GM18861 (cell line): Measurements from ENCODE around the gene KLF13.

Source experiments
- ATAC-seq: cut with Tn5 transposase; IDR thresholded peaks from one replicate; pipeline ENCODE4 v1.9.1; 2021; ENCODE audit not compliant: unreplicated experiment

KLF13 gene

DNA sequence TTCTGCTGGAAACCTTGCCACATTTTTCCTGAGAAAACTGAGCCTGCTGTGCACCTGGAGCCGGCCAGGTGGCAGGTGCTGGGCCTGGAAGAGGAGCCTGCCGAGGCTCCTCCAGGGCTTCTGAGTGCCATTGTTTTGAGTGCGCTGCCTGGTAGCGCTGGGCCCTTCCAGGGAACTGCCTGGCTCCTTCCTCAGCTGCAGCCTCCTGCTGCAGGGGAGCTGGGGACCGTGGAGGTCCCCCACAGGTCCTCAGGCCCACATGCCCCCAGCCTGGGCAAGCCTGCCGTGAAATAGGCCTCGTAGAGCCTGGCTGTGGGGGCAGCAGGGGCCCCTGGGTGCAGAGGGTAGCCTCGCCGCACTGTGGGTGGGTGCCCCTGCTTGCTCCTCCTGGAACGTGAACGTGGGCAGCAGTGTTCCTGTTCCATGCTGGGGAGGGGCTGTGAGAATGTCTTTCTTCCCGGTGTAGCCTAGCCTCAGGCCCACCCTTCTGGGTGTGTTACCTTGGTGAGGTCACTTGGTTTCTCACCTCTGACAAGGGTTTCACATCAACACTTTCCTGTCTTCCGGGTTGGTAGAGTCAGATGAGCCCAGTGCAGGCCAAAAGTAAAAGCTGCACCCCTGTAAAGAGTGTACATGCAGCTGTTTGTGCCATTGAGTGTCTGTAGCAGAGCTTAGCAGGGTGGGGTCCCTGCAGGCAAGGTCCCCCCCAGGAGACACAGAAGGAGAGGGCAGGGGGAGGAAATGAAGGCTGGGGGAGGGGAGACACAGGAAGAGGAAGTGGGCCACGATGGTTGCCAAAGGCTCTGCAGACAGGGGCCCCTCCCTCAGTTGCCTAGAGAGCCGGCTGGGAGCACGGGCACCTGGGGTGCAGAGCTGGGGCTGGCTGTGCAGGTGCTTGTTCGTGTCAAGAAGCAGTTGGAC lies 34.5 kb downstream of the KLF13 start:
- peak; percentile 50 for ATAC-seq

DNA sequence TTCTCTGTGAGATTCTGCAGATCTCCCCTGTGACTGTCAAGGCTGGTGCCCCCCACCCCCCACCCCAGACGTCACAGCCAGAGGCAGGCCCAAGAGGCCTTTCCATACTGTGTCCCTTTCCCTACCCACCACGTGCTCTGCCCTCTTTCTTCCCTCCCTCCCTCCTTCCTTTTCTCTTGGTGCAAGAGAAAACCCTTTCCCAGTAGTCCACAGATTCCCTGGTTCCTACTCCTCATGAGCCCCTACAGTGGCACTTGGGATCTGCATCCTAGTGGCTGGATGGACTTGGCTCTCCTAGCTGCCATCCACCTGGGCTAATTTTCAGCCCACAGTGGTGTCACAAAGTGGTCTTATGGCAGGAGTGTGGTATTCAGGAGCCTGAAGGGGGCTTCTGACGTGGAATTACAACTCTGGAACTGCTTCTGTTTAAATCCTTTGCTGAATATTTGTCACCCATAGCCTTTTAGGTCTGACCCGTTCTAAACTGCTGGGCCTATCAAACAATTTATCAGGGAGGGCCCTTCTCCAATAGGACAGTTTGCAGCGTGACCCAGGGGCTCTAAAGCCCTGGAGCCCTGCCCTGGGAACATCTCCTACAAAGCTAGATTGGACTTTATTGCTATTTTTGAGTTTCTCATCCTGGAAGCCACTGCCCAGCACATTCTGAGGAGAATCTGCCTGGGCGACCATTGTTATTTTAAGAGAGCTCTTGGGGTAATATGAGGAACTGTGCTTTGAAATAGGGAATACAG lies 35.3 kb downstream of the KLF13 start:
- no peak for ATAC-seq

DNA sequence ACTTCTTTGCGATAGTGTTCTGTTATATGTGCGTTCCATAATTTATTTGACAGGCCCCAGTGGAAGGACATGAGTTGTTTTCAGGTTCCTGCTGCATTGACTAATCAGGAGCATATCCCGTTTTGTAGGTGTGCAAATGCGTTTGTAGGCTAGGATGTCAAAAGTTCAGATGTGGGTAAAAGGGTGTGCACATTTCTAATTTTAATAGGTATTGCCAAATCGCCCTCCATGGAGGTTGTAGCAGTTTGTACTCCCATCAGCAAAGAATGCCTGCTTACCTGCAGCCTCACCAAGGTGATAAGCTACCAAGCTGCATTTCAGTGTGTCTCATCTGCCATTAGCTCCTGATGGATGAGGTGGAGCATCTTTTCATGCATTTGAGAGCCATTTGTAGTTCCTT lies 36.3 kb downstream of the KLF13 start:
- no peak for ATAC-seq

DNA sequence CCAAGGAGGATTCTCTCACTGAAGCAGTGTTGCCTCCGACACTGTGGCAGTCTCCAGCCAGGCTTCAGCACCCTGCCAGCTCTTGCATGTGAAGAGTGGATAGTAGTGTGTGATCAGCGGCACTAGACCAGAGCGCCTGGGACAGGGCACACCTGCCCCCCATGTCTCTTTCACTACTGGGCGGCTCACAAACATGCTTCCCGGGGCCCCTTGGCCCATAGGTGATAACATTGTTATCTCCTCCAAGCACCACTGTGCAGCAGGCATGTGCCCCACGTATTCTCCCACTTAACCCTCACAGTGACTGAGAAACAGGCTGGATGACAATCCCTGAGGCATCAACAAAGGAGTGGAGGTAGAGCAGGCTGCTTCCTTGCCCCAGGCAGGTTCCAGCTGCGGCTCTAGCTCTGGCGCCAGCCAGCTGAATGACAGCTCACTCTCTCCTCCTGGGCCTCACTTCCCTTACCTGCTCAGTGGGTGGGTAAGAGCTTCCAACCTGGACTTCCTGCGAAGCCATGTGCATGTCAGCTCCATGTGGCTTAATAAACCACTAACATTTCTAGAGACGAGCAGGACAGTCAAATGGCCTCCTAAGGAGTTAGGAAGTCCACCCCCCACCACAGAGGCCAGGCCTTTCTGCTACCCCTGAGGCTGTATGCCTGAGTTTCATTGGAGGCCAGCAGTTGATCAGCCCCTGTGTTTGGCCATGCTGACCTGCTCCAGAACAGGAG lies 37.8 kb downstream of the KLF13 start:
- ATAC-seq: no peak

DNA sequence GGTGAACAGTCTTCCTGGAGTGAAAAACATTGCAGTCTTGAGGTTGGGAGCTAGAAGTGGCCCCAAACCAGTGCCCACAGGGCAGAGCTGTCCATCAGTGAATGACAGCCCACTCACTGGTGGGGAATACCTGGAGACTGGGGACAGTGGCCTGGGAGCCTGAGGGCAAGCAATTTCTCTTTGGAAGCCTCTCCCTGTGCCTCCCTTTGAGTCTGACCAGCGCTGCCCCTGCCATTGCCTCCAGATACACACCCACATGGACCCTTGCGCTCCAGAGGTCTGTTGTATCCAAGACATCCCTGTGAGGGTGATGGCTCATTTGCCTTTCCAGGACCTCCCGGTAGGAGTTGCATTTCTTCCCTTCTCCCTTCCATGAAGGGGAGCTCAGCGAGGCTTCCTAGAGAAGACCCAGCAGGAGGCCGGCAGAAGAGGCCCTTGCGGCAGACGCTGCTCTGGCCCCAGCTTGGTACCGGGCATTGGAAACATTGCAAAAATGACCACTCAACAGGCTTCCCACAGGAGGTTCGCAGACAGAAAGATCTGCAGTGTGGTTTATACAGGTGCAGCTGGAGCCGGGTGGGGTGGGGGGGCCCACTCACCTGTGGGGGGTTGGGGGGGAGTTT lies 38.5 kb downstream of the KLF13 start:
- no peak for ATAC-seq

DNA sequence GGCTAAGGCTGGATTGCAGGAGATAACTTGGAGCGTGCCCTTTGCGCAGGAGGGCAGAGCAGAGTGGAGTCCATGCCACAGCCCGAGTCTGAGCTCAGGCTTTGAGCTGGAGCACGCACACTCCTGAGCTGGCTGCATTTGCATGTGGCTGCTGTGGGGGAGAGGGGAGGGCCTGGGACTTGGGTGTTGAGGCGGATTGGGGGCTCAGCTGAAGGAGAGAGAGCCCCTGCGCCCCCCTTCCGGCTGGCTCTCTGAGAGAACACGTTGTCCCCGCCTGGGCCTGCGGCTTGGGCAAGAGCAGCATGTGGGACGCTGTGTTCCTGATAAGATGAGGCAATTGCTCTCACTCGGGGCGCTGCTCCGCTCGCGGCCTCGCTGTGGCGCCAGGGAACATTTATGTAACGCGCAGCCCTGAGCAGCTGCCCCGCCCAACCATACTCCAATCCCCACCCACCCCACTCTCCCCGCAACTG lies 39.1 kb downstream of the KLF13 start:
- ATAC-seq: peak; percentile 35

DNA sequence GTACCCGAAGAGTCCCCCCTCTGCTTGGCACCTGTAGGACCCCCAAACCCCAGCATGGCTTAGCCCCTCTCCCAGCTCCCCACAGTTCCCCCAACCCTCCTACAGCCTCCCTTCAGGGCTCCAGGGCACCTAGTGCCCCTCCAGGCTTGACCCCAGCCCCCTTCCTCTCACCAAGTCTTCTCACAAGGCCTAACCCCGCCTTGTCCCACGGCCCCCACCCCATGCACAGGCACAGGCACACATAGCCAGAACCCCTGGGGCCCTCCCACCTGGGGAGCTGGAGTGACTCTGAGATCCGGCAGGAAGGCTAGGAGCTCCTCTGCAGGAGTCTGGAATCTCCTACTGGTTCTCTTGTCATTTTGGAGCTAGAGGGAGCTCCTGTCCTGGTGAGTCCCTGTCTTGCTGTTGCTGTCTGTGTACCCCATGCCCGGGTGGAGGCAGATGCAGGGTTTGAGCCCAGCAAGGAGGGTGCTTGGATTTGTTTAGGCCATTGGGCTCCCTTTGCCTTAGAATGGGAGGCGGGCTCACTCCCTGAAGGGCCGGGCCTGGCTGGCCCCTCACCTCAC lies 39.6 kb downstream of the KLF13 start:
- no peak for ATAC-seq

DNA sequence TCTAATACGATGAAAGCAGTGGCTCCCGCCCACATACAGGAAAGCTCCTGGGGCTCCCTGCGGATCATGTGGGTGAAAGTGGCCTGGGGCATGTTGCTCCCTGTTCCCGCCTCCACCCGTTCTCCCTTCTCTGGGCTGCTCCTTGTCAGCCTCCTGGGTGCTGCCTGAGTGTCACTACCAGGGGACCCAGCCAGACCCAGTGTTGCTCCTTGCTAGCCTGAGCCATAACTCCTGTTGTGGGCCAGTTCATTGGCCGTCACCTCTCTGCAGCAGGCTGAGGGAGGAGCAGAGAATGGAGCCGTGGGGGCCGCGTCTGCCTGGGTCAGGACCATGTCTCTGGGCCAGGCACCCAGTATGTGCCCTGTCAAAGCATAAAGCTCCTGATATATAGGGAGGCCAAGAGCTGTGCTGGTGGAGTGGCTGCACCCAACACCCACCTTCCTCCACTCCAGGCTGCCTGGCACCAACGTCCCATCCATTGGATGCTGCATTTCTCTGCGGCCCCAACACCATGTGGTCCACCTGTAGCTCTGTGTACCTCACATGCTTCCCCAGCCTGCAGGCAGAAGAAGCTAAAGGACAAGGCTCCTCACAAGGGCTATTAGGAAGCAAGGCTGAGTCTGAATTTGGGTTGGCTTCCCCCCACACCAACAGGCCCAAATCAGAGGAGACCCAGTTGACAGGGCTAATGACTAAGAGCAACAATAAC lies 40.5 kb downstream of the KLF13 start:
- no peak for ATAC-seq

DNA sequence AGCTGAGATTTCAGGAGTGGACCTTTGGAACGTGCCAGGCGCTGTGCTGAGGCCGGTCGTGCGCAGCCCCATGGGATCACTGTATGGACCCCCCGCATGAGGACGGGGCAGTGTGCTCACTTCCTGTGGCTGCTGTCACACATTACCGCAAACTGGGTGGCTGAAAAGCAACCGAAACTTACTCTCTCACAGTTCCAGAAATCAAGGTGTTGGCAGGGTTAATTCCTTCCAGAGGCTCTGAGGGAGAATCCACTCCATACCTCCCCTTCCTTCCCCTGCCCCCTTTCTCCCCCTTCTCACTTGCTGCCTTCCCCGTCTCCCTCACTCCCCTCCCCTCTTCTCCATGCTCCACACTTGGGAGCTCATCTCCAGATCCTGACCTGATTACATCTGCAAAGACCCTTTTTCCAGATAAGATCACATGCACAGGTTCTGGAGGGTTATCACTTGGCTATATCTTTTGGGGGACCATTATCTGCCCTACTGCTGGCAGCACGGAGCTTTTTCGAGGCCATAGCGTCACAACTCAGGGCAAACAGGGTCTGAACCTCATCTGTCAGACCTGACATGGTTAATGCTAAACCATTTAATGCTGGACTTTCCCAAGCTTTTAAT lies 41.2 kb downstream of the KLF13 start:
- ATAC-seq: peak; percentile 41

DNA sequence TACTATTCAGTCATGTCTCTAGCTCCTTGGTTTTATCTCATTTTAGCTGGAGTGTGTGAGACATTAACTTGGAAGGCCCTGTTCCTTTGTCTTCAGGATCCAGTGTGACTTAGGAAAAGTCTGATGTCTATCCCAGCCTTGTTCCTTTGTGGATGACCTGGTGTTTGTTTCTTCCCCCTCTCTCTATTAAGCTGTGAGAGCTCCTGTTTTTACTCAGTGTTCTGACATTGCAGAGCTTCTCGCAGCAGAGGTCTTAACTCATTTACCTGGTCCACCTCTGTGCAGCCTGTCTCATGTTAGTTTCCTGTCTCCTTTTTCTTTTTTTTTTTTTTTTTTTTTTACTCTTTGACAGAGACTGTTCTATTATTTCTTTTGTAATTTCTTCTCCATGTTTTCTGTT lies 43.1 kb downstream of the KLF13 start:
- ATAC-seq: no peak

DNA sequence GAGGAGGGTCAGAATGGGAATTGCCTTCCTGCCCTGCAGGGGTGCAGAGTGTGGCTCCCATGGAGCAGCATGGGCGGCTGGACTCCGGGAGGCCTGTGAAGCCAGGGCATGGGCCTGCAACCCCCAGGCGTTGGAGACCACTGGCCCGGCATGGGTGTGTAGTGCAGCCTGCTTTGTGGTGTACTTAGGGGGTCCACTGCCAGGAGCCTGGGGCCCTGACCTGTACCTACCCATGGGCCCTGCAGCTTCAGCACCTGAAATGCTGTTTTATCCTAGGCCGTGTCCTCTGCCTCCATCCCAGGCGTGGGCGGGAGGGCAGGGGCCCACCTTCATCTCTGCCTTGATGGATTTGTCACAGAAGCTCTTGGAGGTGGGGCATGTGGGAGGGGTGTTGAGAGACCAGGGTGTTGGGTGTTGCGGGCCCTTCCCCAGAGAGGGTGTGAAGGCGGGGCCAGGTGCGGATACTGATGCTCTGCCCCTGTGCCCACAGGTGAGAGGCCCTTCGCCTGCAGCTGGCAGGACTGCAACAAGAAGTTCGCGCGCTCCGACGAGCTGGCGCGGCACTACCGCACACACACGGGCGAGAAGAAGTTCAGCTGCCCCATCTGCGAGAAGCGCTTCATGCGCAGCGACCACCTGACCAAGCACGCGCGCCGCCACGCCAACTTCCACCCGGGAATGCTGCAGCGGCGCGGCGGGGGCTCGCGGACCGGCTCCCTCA lies 45.0 kb downstream of the KLF13 start:
- ATAC-seq: no peak

DNA sequence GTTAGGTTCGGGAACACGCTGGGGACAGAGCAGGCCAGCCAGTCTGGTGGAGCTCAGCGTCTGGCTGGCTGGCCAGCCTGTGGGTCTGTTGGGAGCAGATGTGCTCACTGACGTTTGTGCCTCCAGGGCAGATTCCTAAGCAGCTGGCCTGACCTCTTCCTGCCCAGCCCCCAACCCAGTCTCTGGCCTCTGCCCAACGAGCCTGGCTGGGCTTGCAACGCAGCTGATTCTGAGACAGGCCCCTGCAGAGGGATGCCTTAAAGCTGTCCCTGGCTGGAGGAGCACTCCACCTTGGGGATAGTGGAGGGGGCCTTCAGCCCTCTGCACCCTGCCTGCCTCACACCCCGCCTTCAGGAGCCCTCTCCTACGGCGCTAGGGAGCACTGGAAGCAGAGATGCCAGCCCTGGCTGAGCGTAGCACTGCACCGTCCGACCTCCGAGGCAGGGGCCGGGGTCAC lies 46.0 kb downstream of the KLF13 start:
- ATAC-seq: no peak

DNA sequence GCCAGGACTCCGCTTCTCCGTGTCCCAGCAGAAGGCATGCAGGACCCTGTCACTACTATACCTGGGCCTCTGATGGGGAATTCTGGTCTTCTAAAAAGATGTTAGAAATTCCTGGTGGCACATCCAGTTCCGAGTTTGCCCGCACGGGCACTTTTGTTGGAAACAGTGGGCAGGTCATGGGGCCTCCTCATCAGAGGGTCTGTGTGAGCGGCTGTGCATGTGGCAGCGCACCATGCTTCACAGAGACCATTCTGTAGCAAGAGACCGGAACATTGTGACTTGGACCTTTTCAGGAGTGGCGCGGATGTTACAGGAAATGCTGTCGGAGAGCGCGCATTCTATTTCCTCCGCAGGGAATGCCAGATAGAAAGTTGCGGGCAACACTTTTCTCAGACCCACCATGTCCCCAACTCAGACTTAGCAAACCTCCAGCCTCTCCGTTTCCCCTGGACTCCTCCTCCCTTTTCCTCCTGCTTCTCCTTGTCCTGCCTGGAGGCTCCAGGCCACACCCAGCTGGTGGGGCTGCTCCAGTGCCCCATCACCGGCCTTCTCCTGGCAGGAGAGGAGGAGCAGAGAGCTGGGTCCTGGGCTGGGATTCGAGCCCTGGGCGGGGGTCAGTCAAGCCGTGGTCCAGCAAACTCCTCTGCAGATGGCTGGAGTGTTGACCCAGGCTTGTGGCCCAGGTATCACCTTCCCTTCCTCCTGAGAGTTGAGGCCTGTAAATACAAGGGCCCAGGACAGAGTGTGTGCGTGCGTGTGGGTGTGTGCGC lies 46.6 kb downstream of the KLF13 start:
- no peak for ATAC-seq

DNA sequence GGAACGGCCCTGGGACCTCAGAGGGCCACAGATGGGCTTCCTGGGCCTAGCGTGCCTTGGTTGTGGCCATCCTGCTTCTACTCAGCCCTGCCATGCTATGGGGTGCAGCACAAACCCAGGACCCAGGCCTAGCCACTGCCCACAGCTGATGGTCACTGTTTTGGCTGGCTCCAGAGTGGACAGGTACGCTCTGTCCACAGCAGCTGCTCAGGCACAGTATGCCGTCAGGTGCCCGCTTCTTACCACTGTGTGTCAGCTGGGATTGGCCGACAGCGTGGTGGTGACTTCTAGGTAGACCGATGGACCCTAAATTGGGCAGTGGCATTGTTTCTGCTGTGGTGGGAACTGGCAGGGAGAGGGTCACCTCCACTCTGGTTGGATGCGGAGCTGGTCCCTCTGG lies 47.3 kb downstream of the KLF13 start:
- no peak for ATAC-seq

DNA sequence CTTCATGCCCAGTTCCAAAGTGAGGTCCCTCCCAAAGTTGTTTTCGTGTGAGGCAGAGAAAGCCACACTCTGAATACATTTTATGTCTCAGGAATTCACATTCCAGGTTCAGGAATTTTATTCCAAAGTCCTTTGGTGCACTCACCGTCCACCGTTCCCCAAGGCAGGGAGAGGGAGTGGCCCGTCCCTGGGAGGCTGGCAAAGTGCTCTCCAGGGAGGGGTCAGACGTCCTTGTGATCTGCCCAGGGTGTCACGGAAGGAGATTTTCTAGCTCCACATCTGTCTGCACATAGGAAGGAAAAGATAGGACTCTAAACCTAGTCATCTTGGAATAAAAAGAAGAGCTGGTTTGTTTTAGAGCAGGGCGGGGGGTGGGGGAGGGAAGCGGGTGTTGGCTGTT lies 47.9 kb downstream of the KLF13 start:
- ATAC-seq: no peak

DNA sequence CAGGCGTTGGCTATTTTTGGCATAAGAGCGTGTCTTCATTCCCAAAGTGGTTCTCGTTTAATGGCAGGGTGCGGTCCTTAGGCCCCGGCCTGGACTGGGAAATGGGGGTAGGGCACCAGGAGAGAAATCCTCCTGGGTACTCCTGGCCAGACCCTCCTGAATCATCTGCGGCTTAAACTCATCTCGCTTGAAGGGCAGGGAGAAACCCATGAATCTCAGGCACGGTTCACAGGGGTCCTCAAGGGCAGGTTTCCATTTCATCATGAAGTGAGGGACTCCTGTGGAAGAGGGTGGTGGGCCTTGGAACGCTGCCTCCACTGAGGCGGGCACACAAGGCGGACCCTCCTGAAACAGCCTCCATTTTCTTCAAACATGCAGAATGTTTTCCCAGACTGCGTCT lies 48.4 kb downstream of the KLF13 start:
- no peak for ATAC-seq

DNA sequence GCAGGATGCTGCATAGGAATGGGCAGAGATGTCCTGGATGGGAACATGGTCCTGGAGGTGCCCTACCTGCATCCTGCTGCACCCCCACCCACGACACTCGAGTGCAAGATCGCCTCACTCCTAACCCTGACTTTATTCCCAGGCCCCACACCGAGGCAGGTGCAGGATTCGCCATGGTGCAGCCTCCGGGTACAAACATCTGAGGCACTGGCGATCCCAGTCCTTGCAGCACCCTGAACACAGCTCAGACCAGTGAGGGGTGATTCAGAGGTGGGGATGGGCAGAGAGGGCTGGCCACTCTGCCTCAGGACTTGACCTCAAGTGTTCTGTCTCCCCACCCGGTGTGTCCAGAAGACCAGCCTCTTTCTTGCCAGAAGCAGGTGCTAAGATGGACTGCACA lies 49.1 kb downstream of the KLF13 start:
- no peak for ATAC-seq

DNA sequence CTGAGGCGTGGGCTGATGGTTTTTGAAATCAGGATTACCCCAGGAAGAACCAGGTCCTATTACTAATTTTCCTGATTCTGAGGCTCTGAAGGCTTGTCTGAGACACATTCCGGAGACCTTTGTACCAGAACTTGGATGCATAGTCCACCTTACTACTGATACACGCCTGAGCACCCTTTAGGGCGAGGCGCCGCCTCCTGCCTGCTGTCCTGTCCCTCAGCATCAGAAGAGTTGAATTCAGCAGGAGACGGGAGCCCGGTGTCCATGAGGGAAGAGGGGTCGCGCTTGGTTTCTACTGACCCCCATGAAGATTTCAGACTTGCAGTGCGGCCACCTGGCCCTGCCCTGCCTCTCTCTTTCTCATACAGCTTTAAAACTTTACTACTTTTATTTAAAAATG lies 49.9 kb downstream of the KLF13 start:
- no peak for ATAC-seq
